Measurements from ENCODE around the gene RNF187. TPM values are rescaled to one million over a fixed set of nuclear protein-coding genes. Genes with fewer than 3 reads are reported as not detected.

The RNF187 gene
- polyA plus RNA-seq, 4 donors = 77.5 to 102 (median 89.7) TPM

- DNase-seq (ENCODE audit: low read depth in 4 of 4, low spot score in 3 of 4) = no peak
Measured at GRCh38 chr1:228542981-228543380, 55.8 kb downstream of the RNF187 start.

DNA sequence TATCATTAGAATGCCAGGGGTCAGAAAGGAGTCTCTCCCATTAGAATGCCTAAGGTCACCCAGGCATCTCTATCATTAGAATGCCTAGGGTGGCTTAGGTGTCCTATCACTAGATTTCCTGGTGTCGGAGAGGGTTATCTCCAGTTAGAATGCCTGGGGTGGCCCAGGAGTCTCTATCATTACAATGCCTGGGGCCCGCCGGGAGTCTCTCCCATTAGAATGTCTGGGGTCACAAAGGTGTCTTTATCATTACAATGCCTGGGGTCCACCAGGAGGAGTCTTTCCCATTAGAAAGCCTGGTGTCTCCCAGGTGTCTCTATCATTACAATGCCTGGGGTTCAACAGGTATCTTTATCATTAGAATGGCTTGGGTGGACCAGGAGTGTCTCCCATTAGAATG is 56.2 kb downstream of the RNF187 start:
- DNase-seq (ENCODE audit: low read depth in 4 of 4, low spot score in 3 of 4) = no peak

DNA sequence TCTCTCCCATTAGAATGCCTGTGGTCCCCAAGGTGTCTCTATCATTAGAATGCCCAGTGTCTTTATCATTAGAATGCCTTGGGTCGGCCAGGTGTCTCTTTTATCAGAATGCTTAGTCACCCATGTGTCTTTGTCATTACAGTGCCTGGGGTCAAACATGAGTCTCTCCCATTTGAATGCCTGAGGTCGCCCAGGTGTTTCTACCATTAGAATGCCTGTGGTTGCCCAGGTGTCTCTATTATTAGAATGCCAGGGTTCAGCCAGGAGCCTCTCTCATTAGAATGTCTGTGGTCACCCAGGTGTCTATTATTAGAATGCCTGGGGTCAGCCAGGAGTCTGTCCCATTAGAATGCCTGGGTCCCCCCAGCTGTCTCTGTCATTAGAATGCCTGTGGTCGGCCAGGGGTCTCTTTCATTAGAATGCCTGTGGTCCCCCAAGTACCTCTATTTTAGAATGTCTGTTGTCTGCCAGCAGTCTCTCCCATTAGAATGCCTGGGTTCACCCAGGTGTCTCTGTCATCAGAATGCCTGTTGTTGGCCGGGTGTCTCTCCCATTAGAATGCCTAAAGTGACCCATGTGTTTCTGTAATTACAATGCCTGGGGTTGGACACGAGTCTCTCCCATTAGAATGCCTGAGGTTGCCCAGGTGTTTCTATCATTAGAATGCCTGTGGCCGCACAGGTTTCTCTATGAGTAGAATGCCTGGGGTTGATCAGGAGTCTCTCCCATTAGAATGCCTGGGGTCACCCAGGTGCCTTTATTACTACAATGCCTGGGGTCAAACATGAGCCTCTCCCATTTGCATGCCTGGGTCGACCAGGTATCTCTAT is 57.1 kb downstream of the RNF187 start:
- no peak for DNase-seq (ENCODE audit: low read depth in 4 of 4, low spot score in 3 of 4)

DNA sequence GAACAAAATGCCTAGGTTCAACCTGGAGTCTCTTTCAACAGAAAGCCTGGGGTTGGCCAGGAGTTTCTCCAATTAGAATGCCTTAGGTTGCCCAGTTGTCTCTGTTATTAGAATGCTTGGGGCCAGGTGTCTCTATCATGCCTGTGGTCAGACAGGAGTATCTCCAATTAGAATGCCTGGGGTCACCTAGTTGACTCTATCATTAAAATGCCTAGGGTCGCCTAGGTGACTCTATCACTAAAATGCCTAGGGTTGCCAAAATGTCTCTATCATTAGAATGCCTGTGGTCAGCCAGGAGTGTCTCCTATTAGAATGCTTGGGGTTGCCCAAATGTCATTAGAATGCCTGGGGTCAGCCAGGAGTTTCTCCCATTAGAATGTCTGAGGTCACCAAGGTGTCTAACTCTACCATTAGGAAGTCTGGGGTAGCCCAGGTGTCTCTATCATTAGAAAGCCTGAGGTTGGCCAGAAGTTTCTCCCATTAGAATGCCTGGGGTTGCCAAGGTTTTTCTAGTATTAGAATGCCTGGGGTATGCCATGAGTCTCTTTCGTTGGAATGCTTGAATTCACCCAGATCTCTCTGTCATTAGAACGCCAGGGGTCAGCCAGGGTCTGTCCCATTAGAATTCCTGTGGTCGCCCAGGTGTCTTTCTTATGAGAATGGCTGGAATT is 57.9 kb downstream of the RNF187 start:
- DNase-seq (ENCODE audit: low read depth in 4 of 4, low spot score in 3 of 4) = no peak

Other genes with a start within 250 kb of the RNF187 start
- gene TRIM11, start 80.5 kb upstream of the RNF187 start, polyA plus RNA-seq (ENCODE audit: insufficient read length in 4 of 4) = 10 to 100 TPM; 13.2 to 18.0 (median 15.1) TPM
- gene TRIM17, start 70.5 kb upstream of the RNF187 start, polyA plus RNA-seq (ENCODE audit: insufficient read length in 4 of 4) = 1 to 10 TPM; 7.0 to 8.5 (median 8.1) TPM
- gene RHOU, start 248.1 kb downstream of the RNF187 start, polyA plus RNA-seq (ENCODE audit: insufficient read length in 4 of 4) = 10 to 100 TPM; 18.1 to 20.3 (median 19.6) TPM